Activated naive CD4-positive, alpha-beta T cell treated with anti-CD3 and anti-CD28 coated beads, Interleukin-2, amount 10 ng/mL, durations not matched to agents 7 days and 5 days (primary cell): Measurements from ENCODE around the gene FSD1.
A peak's percentile ranks its signal among the peaks of the same experiment; 100 is the strongest.
"Not testable (repeated sequence)": the region's sequence is repeated elsewhere in the genome, so short reads cannot be mapped to it uniquely, and the experiment has no call there.

Experiments
- CTCF ChIA-PET: fragments of 350-600 bp; sonication (Branson Sonifier 250); formaldehyde crosslinking; loops from one replicate; lab custom pipeline; 2021; ENCODE audit warnings: antibody characterized with exemption; lab: Charles Lee
- DNase-seq: peaks from one replicate; pipeline ENCODE4 v3.0.0-alpha.2; 2020
- H3K27ac Mint-ChIP-seq: one replicate; pipeline ENCODE4 v1.8.0; 2021; ENCODE audit warnings: mild to moderate bottlenecking, moderate library complexity, mixed read lengths
- H3K27me3 Mint-ChIP-seq: one replicate; pipeline ENCODE4 v1.8.0; 2021; ENCODE audit warnings: mild to moderate bottlenecking, mixed read lengths
- H3K36me3 Mint-ChIP-seq: one replicate; pipeline ENCODE4 v1.8.0; 2021; ENCODE audit warnings: mixed read lengths
- H3K4me1 Mint-ChIP-seq: one replicate; pipeline ENCODE4 v1.8.0; 2021; ENCODE audit warnings: mixed read lengths
- H3K4me3 Mint-ChIP-seq: one replicate; pipeline ENCODE4 v1.8.0; 2021; ENCODE audit warnings: mild to moderate bottlenecking, moderate library complexity, mixed read lengths
- H3K9me3 Mint-ChIP-seq: one replicate; pipeline ENCODE4 v1.8.0; 2021; ENCODE audit warnings: mixed read lengths

Gene FSD1

DNA sequence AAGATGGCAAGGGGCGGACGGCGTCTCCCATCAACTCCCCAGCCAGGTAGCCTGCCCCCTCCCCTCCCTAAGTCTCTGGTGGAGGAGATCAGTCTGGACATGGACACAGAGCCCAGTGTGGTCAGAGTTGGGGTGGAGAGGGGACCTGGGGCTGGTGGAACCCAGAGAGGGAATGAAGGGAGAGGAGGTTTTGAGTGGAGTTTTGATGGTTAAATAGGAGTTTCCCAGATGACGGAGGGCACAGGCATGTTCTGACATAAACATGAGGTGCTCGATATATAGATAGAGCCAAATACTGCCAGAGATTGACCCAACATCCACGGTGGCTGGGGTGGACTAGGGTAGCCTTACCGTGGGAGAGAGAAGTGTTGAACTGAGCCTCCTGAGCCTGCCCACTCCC, 14.1 kb downstream of the FSD1 start:
- H3K4me1 Mint-ChIP-seq, result no peaks in the 10 kb centered on the region
- H3K4me3 Mint-ChIP-seq, result no peak overlapping the region
- H3K27ac Mint-ChIP-seq, result peak overlapping the region; percentile 33
- peaks cover 29% of the 10 kb centered on the region for H3K9me3 Mint-ChIP-seq
- no peak for DNase-seq
- peaks cover 13% of the 10 kb centered on the region for H3K36me3 Mint-ChIP-seq
- CTCF ChIA-PET, result no interaction called here
- H3K27me3 Mint-ChIP-seq, result no peaks in the 10 kb centered on the region

GRCh38 chr19:4319067-4319718, 14.8 kb downstream of the FSD1 start:
- H3K27me3 Mint-ChIP-seq, result no peaks in the 10 kb centered on the region
- CTCF ChIA-PET, result interaction anchor here (2.8 kb wide), 1 partner anchor 33 kb away, joined by 12 read pairs; no protein-coding TSS in a partner anchor
- no peak overlapping the region for H3K4me3 Mint-ChIP-seq
- H3K4me1 Mint-ChIP-seq, result no peaks in the 10 kb centered on the region
- DNase-seq, result no peak
- H3K36me3 Mint-ChIP-seq, result peaks cover 13% of the 10 kb centered on the region
- H3K9me3 Mint-ChIP-seq, result peaks cover 29% of the 10 kb centered on the region
- H3K27ac Mint-ChIP-seq, result no peak overlapping the region

- DNase-seq, result no peak
- H3K27me3 Mint-ChIP-seq, result no peaks in the 10 kb centered on the region
- H3K27ac Mint-ChIP-seq, result no peak overlapping the region
- peaks cover 13% of the 10 kb centered on the region for H3K36me3 Mint-ChIP-seq
- H3K4me1 Mint-ChIP-seq, result no peaks in the 10 kb centered on the region
- peaks cover 29% of the 10 kb centered on the region for H3K9me3 Mint-ChIP-seq
- H3K4me3 Mint-ChIP-seq, result no peak overlapping the region
- CTCF ChIA-PET, result interaction anchor here (2.8 kb wide), 1 partner anchor 32 kb away, joined by 12 read pairs; no protein-coding TSS in a partner anchor
Measured at GRCh38 chr19:4320419-4320818, 16.0 kb downstream of the FSD1 start.

DNA sequence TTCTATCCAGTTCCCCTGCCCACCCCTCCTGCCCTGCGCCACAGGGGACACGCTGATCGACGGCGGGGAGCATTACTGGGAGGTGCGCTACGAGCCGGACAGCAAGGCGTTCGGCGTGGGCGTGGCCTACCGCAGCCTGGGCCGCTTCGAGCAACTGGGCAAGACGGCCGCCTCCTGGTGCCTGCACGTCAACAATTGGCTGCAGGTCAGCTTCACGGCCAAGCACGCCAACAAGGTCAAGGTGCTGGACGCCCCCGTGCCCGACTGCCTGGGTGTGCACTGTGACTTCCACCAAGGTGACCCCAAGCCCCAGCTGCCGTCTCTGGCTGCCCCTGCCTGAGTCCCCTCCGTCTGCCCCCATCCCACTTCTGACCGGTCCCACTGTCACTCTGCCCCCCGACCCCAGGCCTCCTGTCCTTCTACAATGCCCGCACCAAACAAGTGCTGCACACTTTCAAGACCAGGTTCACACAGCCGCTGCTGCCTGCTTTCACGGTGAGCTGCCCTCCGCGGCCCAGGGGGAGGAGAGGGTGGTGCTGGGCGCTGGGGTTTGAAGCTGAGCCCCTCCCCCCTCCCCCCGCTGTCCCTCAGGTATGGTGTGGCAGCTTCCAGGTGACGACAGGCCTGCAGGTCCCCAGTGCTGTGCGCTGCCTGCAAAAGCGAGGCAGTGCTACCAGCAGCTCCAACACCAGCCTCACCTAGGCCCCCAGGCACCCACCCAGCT, 18.7 kb downstream of the FSD1 start:
- H3K36me3 Mint-ChIP-seq, result peaks cover 11% of the 10 kb centered on the region
- H3K9me3 Mint-ChIP-seq, result peaks cover 29% of the 10 kb centered on the region
- no peak overlapping the region for H3K4me3 Mint-ChIP-seq
- DNase-seq, result no peak
- H3K27ac Mint-ChIP-seq, result no peak overlapping the region
- CTCF ChIA-PET, result interaction anchor here (1.3 to 1.8 kb wide), 3 partner anchors 10 to 55 kb away, joined by 3 to 5 read pairs (median 3); no protein-coding TSS in a partner anchor
- peaks cover 18% of the 10 kb centered on the region for H3K4me1 Mint-ChIP-seq
- H3K27me3 Mint-ChIP-seq, result peaks cover 21% of the 10 kb centered on the region

- peaks cover 23% of the 10 kb centered on the region for H3K4me1 Mint-ChIP-seq
- H3K27me3 Mint-ChIP-seq, result peaks cover 27% of the 10 kb centered on the region
- peaks cover 26% of the 10 kb centered on the region for H3K9me3 Mint-ChIP-seq
- no peak for DNase-seq
- no peak overlapping the region for H3K27ac Mint-ChIP-seq
- no peak overlapping the region for H3K4me3 Mint-ChIP-seq
- CTCF ChIA-PET, result no interaction called here
- H3K36me3 Mint-ChIP-seq, result peaks cover 6% of the 10 kb centered on the region
Measured at GRCh38 chr19:4323692-4324091, 19.3 kb downstream of the FSD1 start.

GRCh38 chr19:4324228-4324627, 19.8 kb downstream of the FSD1 start:
- Mint-ChIP-seq H3K36me3 (peaks cover 4% of the 10 kb centered on the region), H3K27me3 (peaks cover 27% of the 10 kb centered on the region), H3K4me3 (no peak overlapping the region), H3K27ac (no peak overlapping the region), H3K4me1 (peaks cover 28% of the 10 kb centered on the region), H3K9me3 (peaks cover 22% of the 10 kb centered on the region)
- CTCF ChIA-PET, result interaction anchor here (1.2 kb wide), 1 partner anchor 57 kb away, joined by 3 read pairs; no protein-coding TSS in a partner anchor
- DNase-seq, result no peak

- DNase-seq, result no peak
Measured at GRCh38 chr19:4326215-4326836, 21.9 kb downstream of the FSD1 start.

GRCh38 chr19:4326837-4327251, 22.4 kb downstream of the FSD1 start:
- peaks cover 35% of the 10 kb centered on the region for H3K4me1 Mint-ChIP-seq
- H3K4me3 Mint-ChIP-seq, result peak overlapping the region; percentile 78
- peaks cover 3% of the 10 kb centered on the region for H3K9me3 Mint-ChIP-seq
- peaks cover 27% of the 10 kb centered on the region for H3K27me3 Mint-ChIP-seq
- no peak overlapping the region for H3K27ac Mint-ChIP-seq
- peak; percentile 42 for DNase-seq
- H3K36me3 Mint-ChIP-seq, result no peaks in the 10 kb centered on the region
- CTCF ChIA-PET, result no interaction called here

More at GRCh38 chr19:4326215-4326836, 21.9 kb downstream of the FSD1 start:
- H3K4me1 Mint-ChIP-seq, result peaks cover 35% of the 10 kb centered on the region
- peaks cover 27% of the 10 kb centered on the region for H3K27me3 Mint-ChIP-seq
- CTCF ChIA-PET, result no interaction called here
- H3K27ac Mint-ChIP-seq, result no peak overlapping the region
- peaks cover 3% of the 10 kb centered on the region for H3K9me3 Mint-ChIP-seq
- H3K4me3 Mint-ChIP-seq, result peak overlapping the region; percentile 21
- H3K36me3 Mint-ChIP-seq, result no peaks in the 10 kb centered on the region

GRCh38 chr19:4327252-4327876, 23.0 kb downstream of the FSD1 start:
- CTCF ChIA-PET, result no interaction called here
- Mint-ChIP-seq H3K4me1 (peaks cover 35% of the 10 kb centered on the region), H3K9me3 (peaks cover under 1% of the 10 kb centered on the region), H3K4me3 (peak overlapping the region; percentile 78), H3K27me3 (peaks cover 27% of the 10 kb centered on the region), H3K36me3 (no peaks in the 10 kb centered on the region), H3K27ac (peak overlapping the region; percentile 78)
- peak; percentile 87 for DNase-seq

GRCh38 chr19:4327877-4328242, 23.5 kb downstream of the FSD1 start:
- peaks cover 27% of the 10 kb centered on the region for H3K27me3 Mint-ChIP-seq
- no peak for DNase-seq
- peaks cover 35% of the 10 kb centered on the region for H3K4me1 Mint-ChIP-seq
- H3K36me3 Mint-ChIP-seq, result no peaks in the 10 kb centered on the region
- no peaks in the 10 kb centered on the region for H3K9me3 Mint-ChIP-seq
- peak overlapping the region; percentile 78 for H3K27ac Mint-ChIP-seq
- H3K4me3 Mint-ChIP-seq, result peak overlapping the region; percentile 78
- CTCF ChIA-PET, result interaction anchor here (0.8 kb wide), 1 partner anchor 326 kb away, joined by 3 read pairs; no protein-coding TSS in a partner anchor

GRCh38 chr19:4328243-4328990, 24.0 kb downstream of the FSD1 start:
- Mint-ChIP-seq H3K9me3 (no peaks in the 10 kb centered on the region), H3K4me3 (peak overlapping the region; percentile 78), H3K27me3 (peaks cover 27% of the 10 kb centered on the region), H3K36me3 (no peaks in the 10 kb centered on the region), H3K27ac (peak overlapping the region; percentile 90), H3K4me1 (peaks cover 35% of the 10 kb centered on the region)
- DNase-seq, result peak; percentile 96
- CTCF ChIA-PET, result interaction anchor here (0.8 kb wide), 1 partner anchor 327 kb away, joined by 3 read pairs; no protein-coding TSS in a partner anchor

DNA sequence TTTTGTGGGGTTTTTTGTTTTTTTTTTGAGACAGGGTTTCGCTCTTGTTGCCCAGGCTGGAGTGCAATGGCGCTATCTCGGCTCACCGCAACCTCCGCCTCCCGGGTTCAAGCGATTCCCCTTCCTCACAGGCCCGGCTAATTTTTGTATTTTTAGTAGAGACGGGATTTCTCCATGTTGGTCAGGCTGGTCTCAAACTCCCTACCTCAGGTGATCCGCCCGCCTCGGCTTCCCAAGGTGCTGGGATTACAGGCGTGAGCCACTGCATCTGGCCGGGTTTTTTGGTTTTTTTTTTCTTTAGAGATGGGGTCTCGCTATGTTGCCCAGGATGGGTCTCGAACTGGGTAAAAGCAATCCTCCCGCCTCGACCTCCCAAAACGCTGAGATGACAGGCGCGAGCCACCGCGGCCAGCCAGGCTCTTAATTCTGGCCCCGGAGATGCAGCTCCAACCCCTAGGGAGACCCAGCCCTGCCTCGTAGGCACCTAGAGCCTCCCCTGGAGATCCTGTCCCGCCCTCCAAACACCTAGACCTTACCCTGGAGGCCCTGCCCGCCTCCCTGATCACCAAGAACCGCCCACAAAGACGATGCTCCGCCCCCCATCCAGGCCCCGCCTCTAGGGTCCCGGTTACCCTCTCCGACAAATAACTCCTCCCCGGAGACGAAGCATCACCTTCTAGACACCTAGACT, 24.7 kb downstream of the FSD1 start:
- Mint-ChIP-seq H3K27me3 (peaks cover 27% of the 10 kb centered on the region), H3K27ac (peak overlapping the region; percentile 90), H3K4me3 (peak overlapping the region; percentile 78), H3K4me1 (peaks cover 35% of the 10 kb centered on the region)
- peak; percentile 54 for DNase-seq
- H3K36me3 Mint-ChIP-seq, CTCF ChIA-PET, H3K9me3 Mint-ChIP-seq: not testable (repeated sequence)

DNA sequence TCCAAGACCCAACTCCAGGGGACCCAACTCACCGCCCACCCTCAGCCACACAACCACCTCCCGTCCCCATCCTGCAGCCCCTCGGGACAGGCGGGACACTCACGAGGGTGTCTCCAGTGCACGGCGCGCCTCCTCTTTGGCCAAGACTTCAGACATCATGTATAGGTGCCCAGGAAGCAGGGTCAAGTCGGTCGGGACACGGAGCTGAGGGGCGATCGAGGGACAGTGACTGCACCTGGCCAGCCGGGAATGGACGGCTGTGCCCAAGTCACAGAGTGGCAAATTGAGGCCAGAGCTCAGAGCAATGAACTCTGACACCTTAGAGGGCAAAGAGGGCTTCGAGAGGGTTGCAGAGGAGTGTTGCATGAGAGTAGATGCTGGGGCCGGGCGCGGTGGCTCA, 25.5 kb downstream of the FSD1 start:
- Mint-ChIP-seq H3K27me3 (peaks cover 27% of the 10 kb centered on the region), H3K4me1 (peaks cover 35% of the 10 kb centered on the region), H3K36me3 (no peaks in the 10 kb centered on the region), H3K4me3 (no peak overlapping the region), H3K9me3 (peaks cover under 1% of the 10 kb centered on the region), H3K27ac (peak overlapping the region; percentile 69)
- no peak for DNase-seq
- CTCF ChIA-PET, result no interaction called here
